IPS-NIHi11 (cell line): ENCODE data around the gene MUCL3.
A peak's percentile ranks its signal among the peaks of the same experiment; 100 is the strongest.
"Not testable (repeated sequence)": the region's sequence is repeated elsewhere in the genome, so short reads cannot be mapped to it uniquely, and the experiment has no call there.

Experiments
- DNase-seq: peaks from one replicate; pipeline ENCODE4 v3.0.0; 2012; ENCODE audit warnings: mixed read lengths, low spot score

Gene MUCL3

DNA sequence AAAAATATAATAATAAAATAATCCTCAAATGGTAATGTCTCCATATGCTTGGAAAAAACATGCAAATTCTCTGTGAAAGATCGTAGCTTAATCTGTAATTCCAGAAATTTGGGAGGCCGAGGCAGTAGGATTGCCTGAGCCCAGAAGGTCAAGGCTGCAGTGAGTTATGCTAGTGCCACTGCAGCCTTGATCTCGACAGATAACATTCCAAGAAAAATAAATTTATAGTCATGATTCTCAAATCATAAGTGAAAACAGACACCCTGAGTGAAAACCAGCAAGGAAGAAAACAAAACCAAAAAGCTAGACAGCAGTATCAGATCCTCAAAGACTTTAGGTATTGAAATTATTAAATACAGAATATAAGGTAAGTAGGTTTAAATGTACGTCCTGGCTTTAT lies 38.9 kb downstream of the MUCL3 start:
- no peak for DNase-seq

- peak; percentile 78 for DNase-seq
Observed at GRCh38 chr6:30981942-30982772, 41.4 kb downstream of the MUCL3 start.

DNA sequence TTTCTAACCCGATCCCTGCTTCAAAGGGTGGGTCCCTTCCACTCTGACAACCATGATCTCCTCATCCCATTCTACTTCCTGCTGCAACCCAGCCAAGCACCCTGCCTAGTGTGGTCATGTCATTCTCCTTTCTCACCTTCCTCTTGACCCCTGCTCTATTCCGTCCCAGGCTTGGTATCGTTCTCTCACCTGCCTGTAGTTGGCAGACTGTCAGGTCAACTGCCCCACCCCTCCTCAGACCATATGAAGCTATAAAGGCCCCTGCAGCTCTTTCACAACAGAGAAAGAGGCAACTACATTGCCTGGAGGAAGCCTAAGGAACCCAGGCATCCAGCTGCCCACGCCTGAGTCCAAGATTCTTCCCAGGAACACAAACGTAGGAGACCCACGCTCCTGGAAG lies 42.7 kb downstream of the MUCL3 start, which contains the start of gene MUC21:
MUC21 (plus strand) TSS at position 280 of the 400 bp plus-strand sequence. CDS start 241 bp downstream, outside the sequence.
- DNase-seq = no peak

- DNase-seq = no peak
Observed at GRCh38 chr6:30985490-30985889, 44.7 kb downstream of the MUCL3 start.

GRCh38 chr6:30987304-30987703 lies 46.5 kb downstream of the MUCL3 start:
- no peak for DNase-seq

DNA sequence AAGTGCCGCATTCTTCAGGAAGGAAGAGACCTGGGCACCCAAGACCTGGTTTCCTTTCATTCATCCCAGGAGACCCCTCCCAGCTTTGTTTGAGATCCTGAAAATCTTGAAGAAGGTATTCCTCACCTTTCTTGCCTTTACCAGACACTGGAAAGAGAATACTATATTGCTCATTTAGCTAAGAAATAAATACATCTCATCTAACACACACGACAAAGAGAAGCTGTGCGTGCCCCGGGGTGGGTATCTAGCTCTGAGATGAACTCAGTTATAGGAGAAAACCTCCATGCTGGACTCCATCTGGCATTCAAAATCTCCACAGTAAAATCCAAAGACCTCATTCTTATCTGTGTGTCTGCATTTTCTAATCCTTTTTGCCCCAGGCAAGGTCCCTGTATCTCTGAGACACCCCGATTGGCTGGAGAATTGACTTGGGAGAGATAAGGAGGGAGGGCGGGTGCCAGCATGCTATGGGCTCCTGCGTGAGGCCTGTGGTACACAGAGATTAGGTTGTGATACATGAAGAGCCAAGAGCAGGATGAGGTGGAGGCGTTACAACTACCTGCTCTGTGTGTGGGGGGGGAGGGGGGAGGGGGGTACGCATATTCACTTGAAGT lies 47.5 kb downstream of the MUCL3 start:
- no peak for DNase-seq

- DNase-seq = no peak
Observed at GRCh38 chr6:30990422-30991086, 49.8 kb downstream of the MUCL3 start.

GRCh38 chr6:30991891-30992290 lies 51.1 kb downstream of the MUCL3 start:
- DNase-seq = no peak

GRCh38 chr6:30997301-30997700 lies 56.5 kb downstream of the MUCL3 start:
- DNase-seq = no peak

DNA sequence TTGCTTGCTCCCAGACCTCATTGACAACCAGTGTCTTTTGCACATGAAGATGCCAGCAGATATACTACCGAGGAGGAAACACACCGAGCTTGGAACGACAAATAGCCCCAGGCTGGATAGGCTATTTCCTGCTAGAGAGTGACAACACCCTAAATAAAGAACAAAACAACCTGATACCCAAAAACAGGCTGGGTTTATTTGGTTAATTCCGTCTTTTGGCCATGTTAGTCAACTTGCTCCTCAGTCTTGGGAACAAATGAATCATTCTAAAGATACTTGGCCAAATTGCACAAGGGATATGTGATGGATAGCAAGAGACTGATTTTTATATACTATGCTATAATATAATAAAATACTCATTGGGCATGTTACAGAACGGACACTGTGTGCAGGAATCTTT lies 58.0 kb downstream of the MUCL3 start:
- DNase-seq = no peak

- not testable (repeated sequence) for DNase-seq
Observed at GRCh38 chr6:31000067-31000860, 59.5 kb downstream of the MUCL3 start.

GRCh38 chr6:31001281-31001888 lies 60.6 kb downstream of the MUCL3 start:
- DNase-seq = no peak

- no peak for DNase-seq
Observed at GRCh38 chr6:31002471-31002870, 61.7 kb downstream of the MUCL3 start.
